MCF 10A (cell line): ENCODE results near the gene GAB3. TPM values are rescaled to one million over a fixed set of nuclear protein-coding genes. Genes with fewer than 3 reads are reported as not detected.
"Not testable (repeated sequence)": the region's sequence is repeated elsewhere in the genome, so short reads cannot be mapped to it uniquely, and the experiment has no call there.

ENCODE experiments used
- BruUV-seq: library from RNA; stranded (reverse); fragments of 400-500 nt; replicated peaks from 2 replicates; lab custom pipeline; 2021; lab: Mats Ljungman, UMichigan
- CTCF ChIA-PET: fragments of 300-600 bp; sonication (Branson Sonifier 250); formaldehyde crosslinking; extraction: SDS; loops from one replicate; lab custom pipeline; 2021; ENCODE audit warnings: antibody characterized with exemption, inconsistent platforms; lab: Yijun Ruan, JAX
- POLR2A ChIA-PET: fragments of 300-600, 350-650 bp; sonication (Branson Sonifier 250); formaldehyde crosslinking; extraction: SDS; loops from one replicate; lab custom pipeline; 2020; ENCODE audit warnings: antibody characterized with exemption, inconsistent platforms; lab: Yijun Ruan, JAX
- DNase-seq: peaks from one replicate; pipeline ENCODE4 v3.0.0-alpha.2; 2018; ENCODE audit not compliant: unreplicated experiment
- H3K27ac Mint-ChIP-seq: one replicate; pipeline ENCODE4 v1.8.0; 2022; ENCODE audit warnings: mild to moderate bottlenecking, low read depth, mixed read lengths; ENCODE audit not compliant: unreplicated experiment
- H3K27me3 Mint-ChIP-seq: one replicate; pipeline ENCODE4 v1.8.0; 2022; ENCODE audit warnings: mixed read lengths; ENCODE audit not compliant: insufficient read depth, unreplicated experiment
- H3K36me3 Mint-ChIP-seq: one replicate; pipeline ENCODE4 v1.8.0; 2022; ENCODE audit warnings: mild to moderate bottlenecking, moderate library complexity, mixed read lengths; ENCODE audit not compliant: insufficient read depth, unreplicated experiment
- H3K4me1 Mint-ChIP-seq: one replicate; pipeline ENCODE4 v1.8.0; 2022; ENCODE audit warnings: mixed read lengths; ENCODE audit not compliant: insufficient read depth, unreplicated experiment
- H3K4me3 Mint-ChIP-seq: one replicate; pipeline ENCODE4 v1.8.0; 2022; ENCODE audit warnings: mild to moderate bottlenecking, moderate library complexity, mixed read lengths; ENCODE audit not compliant: unreplicated experiment
- H3K9me3 Mint-ChIP-seq: one replicate; pipeline ENCODE4 v1.8.0; 2022; ENCODE audit warnings: mixed read lengths; ENCODE audit not compliant: unreplicated experiment
- intact Hi-C: fragments of 100-400 bp; cut with micrococcal nuclease; formaldehyde crosslinking; loops from 2 replicates; pipeline ENCODE4 v1.14.1; 2022
- total RNA-seq: library from RNA; stranded (reverse); gene quantifications from 2 replicates; pipeline ENCODE4 v1.2.3, GENCODE V29; 2022
- TF ChIP-seq, protein P1 (sequence below): fragments of 200-600 bp; IDR thresholded peaks from one replicate; pipeline ENCODE4 v1.8.0; 2022; ENCODE audit warnings: antibody characterized with exemption, mild to moderate bottlenecking; ENCODE audit not compliant: unreplicated experiment

The GAB3 gene
- total RNA-seq, 1 experiment from 2014 or later = 2.1 TPM

DNA sequence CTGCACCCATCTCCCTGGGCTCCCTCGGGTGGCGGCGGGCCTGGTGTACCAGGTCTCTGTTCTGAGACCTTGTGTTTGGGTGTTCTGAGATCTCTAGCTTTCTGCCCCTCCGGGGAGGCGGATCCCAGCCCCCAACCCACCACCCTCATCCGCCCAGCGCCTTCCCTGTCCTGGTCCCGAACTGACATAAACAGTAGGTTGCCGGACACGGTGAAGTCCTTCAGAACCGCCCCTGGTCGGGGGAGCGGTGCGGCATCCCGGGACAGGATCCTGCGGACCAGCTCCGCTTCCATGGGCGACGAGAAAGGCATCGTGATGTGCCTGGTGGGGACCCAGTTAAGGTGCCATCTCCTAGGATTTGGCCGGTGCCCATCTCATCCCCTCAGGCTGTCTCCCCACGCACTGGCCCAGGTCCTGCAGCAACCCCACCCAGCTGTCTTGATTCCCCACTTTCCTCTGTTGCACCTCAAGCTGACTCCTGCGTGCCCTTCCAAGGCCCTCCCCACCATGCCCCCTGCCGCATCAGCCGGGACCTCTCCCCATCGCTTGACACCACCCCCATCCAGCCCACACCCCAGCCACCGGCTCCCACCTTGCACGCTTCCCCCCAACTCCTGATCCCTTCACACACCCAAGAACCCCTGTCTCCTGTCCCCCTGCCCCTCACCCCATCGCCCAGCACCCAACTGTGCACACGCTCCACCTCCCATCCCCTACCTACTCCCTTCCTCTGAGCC, 98.4 kb downstream of the GAB3 start:
- H3K27me3 Mint-ChIP-seq = peaks cover 18% of the 10 kb centered on the region
- CTCF ChIA-PET = no interaction called here
- H3K4me1 Mint-ChIP-seq = no peaks in the 10 kb centered on the region
- intact Hi-C loops = no loop called here
- H3K4me3 Mint-ChIP-seq = no peak overlapping the region
- BruUV-seq = no TSS peak
- no peak for DNase-seq
- H3K9me3 Mint-ChIP-seq = no peaks in the 10 kb centered on the region
- no peak overlapping the region for H3K27ac Mint-ChIP-seq
- TF ChIP-seq, protein P1, sequence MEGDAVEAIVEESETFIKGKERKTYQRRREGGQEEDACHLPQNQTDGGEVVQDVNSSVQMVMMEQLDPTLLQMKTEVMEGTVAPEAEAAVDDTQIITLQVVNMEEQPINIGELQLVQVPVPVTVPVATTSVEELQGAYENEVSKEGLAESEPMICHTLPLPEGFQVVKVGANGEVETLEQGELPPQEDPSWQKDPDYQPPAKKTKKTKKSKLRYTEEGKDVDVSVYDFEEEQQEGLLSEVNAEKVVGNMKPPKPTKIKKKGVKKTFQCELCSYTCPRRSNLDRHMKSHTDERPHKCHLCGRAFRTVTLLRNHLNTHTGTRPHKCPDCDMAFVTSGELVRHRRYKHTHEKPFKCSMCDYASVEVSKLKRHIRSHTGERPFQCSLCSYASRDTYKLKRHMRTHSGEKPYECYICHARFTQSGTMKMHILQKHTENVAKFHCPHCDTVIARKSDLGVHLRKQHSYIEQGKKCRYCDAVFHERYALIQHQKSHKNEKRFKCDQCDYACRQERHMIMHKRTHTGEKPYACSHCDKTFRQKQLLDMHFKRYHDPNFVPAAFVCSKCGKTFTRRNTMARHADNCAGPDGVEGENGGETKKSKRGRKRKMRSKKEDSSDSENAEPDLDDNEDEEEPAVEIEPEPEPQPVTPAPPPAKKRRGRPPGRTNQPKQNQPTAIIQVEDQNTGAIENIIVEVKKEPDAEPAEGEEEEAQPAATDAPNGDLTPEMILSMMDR = no peak
- POLR2A ChIA-PET = no interaction called here
- no peaks in the 10 kb centered on the region for H3K36me3 Mint-ChIP-seq

DNA sequence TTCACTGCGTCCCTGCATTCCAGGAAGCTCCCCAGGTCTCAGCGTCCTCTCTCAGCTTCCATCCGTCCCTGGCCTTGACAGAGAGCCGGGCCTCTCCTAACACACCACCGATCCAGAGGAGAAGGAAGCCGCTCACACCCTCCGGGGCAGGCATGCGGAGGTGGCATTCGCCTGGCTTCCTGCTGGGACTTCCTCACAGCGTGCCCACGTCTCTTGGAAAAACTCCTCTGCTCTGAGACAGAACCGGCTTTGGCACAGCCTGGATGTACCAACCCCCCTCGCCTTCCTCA, 100.7 kb downstream of the GAB3 start:
- H3K4me3 Mint-ChIP-seq = no peak overlapping the region
- no peaks in the 10 kb centered on the region for H3K9me3 Mint-ChIP-seq
- TF ChIP-seq, protein P1 = no peak
- POLR2A ChIA-PET = no interaction called here
- DNase-seq = no peak
- no peaks in the 10 kb centered on the region for H3K4me1 Mint-ChIP-seq
- CTCF ChIA-PET = no interaction called here
- peaks cover 18% of the 10 kb centered on the region for H3K27me3 Mint-ChIP-seq
- intact Hi-C loops = no loop called here
- BruUV-seq = no TSS peak
- H3K36me3 Mint-ChIP-seq = no peaks in the 10 kb centered on the region
- H3K27ac Mint-ChIP-seq = no peak overlapping the region

DNA sequence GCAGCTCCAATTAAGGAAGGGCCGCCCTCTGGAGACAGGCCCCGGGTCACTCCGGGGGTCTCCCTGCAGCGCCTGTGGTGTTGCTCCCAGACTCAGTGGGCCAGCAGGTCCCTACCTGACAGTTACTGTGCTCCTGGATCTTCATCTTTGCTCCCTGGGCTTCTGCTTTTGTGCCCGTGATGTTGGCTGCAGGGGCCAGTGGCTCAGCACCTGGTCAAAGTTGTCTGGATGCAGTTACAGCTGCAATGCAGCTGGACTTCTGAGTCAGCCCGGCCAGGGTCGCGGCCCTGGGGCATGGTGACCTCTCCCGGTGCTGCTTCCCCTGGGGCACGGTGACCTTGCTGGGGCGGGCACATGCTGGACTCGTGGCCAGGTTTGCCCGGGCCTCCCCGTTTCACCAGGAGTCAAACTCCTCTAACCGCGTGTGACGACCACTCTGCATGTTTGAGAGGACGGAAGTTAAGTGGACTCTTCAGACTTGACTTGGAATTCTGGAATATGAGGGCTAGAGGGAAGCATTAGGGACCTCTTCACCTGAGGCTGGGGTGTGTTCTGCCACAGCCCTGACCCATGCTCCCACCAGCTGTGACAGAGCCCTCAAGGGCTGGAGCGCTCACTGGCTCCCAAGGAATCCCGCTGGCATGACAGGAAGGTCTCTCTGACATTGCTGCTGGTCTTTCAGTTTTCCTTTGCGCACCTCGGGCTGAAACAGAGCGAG, 101.2 kb downstream of the GAB3 start:
- H3K4me1 Mint-ChIP-seq = no peaks in the 10 kb centered on the region
- intact Hi-C loops = no loop called here
- H3K36me3 Mint-ChIP-seq = no peaks in the 10 kb centered on the region
- no peaks in the 10 kb centered on the region for H3K9me3 Mint-ChIP-seq
- H3K27ac Mint-ChIP-seq = no peak overlapping the region
- no peak overlapping the region for H3K4me3 Mint-ChIP-seq
- no peak for DNase-seq
- POLR2A ChIA-PET = no interaction called here
- H3K27me3 Mint-ChIP-seq = peaks cover 18% of the 10 kb centered on the region
- TF ChIP-seq, protein P1 = no peak
- CTCF ChIA-PET = no interaction called here
- BruUV-seq = no TSS peak

DNA sequence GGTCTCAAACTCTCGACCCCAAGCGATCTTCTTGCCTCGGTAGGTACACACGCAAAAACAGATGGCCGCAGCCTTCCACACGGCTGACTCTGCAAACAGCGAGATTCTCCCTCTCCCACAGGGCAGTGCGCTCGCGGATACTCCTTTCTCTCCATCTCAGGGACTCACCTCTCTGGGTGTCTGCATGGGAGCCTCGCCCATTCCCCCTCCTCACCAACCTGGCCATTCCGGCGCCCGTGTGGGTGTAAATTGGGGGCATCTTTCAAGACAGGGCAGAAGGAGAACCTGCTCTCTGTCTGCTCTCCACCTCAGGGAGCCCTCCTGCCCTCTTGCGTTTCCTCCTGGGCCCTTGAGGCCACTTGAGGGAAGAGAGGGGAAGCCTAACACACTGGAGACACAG, 101.9 kb downstream of the GAB3 start:
- CTCF ChIA-PET = no interaction called here

DNA sequence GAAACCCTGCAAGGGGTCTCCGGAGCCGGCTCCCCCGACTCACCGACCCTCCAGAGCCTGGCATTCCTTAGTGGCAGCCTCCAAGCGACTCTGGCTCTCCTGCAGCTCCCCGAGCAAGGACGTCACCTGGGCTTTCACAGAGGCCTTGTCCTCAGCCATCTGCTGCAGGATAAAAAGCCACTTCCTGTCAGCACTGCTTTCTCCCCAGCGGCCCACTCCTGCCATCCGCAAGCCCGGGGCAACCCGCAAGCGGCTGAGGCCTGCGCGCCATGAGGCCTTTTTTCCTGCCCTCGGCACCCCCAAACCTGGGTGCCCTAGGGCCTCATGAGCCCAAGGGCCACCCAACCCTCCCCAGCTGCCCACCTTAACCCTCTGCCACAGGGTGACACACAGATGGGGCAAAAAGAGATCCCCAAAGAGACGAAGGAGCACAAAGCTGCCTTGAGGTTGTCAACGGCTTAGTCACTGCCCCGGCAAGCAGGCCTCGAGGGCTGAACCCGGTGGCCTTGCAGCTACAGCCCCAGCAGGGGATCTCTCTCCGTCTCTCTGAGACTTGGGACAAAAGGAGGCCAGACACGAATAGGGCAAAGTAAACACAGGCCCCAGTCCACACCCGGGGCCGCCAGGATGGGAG, 105.0 kb downstream of the GAB3 start:
- H3K27ac Mint-ChIP-seq, H3K4me3 Mint-ChIP-seq, intact Hi-C loops, H3K4me1 Mint-ChIP-seq, BruUV-seq, POLR2A ChIA-PET, H3K36me3 Mint-ChIP-seq, CTCF ChIA-PET, H3K9me3 Mint-ChIP-seq, DNase-seq: not testable (repeated sequence)
- peaks cover 18% of the 10 kb centered on the region for H3K27me3 Mint-ChIP-seq

More for the DNA sequence above, 101.9 kb downstream of the GAB3 start:
- no peaks in the 10 kb centered on the region for H3K36me3 Mint-ChIP-seq
- H3K27ac Mint-ChIP-seq = no peak overlapping the region
- BruUV-seq = no TSS peak
- no peak for DNase-seq
- H3K9me3 Mint-ChIP-seq = no peaks in the 10 kb centered on the region
- intact Hi-C loops = no loop called here
- POLR2A ChIA-PET = no interaction called here
- H3K27me3 Mint-ChIP-seq = peaks cover 18% of the 10 kb centered on the region
- no peaks in the 10 kb centered on the region for H3K4me1 Mint-ChIP-seq
- TF ChIP-seq, protein P1 = no peak
- no peak overlapping the region for H3K4me3 Mint-ChIP-seq

DNA sequence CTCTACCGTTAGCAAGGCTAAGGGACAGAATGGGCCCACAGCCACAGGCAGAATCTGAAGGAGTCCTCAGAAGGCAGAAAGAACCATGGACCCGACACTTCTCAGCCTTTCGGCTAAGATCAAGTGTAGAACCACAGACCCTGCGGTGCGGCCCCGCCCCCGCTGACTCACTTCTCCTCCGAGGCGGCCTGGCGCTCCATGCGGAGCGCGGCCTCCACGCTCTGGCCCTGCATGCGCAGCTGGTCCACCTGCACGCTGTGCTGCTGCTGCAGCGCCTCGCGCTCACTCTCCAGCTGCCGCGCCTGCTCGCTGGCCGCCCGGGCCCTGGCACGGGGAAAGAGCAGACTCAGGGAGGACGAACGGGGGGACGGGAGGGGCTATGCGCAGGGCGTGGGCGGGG, 107.2 kb downstream of the GAB3 start:
- CTCF ChIA-PET, H3K27ac Mint-ChIP-seq, H3K4me1 Mint-ChIP-seq, intact Hi-C loops, H3K4me3 Mint-ChIP-seq, H3K9me3 Mint-ChIP-seq, POLR2A ChIA-PET, H3K36me3 Mint-ChIP-seq, H3K27me3 Mint-ChIP-seq, DNase-seq, BruUV-seq: not testable (repeated sequence)
